ENCODE measurements around the gene IRF9.

DNA sequence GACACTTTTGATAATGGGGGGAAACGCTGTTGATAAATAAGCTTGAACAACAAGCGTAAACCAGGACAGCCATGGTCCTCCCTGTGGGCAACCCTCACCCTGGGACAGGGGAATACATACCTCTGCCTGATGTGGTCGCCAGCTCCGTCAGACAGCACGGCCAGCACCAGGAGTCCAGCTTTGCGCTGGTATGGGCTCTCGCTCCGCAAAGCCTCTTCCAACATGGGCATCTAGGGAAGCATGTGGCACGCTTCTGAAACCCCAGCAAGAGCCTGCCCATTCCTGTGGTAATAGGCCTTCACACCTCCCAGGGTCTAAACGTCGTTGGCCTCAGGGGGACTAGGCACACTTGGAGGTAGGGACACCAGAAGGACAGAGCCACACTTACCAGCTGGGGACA lies 24.7 kb downstream of the IRF9 start:
- TF ChIP-seq, protein P1, sequence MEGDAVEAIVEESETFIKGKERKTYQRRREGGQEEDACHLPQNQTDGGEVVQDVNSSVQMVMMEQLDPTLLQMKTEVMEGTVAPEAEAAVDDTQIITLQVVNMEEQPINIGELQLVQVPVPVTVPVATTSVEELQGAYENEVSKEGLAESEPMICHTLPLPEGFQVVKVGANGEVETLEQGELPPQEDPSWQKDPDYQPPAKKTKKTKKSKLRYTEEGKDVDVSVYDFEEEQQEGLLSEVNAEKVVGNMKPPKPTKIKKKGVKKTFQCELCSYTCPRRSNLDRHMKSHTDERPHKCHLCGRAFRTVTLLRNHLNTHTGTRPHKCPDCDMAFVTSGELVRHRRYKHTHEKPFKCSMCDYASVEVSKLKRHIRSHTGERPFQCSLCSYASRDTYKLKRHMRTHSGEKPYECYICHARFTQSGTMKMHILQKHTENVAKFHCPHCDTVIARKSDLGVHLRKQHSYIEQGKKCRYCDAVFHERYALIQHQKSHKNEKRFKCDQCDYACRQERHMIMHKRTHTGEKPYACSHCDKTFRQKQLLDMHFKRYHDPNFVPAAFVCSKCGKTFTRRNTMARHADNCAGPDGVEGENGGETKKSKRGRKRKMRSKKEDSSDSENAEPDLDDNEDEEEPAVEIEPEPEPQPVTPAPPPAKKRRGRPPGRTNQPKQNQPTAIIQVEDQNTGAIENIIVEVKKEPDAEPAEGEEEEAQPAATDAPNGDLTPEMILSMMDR (IDR thresholded peaks at IDR 0.05; ENCODE audit: borderline replicate concordance, extremely low read depth, low read length, poor library complexity, severe bottlenecking) = no peak
- no peak for TF ChIP-seq EZH2 (IDR thresholded peaks at IDR 0.05; ENCODE audit: borderline replicate concordance, low read depth, low read length, severe bottlenecking)
